GM12872 (cell line): Measurements from ENCODE around the gene CNPY1.

Experiments used
- CTCF ChIP-seq: IDR thresholded peaks from 3 replicates; pipeline ENCODE4 v1.5.1; 2011; ENCODE audit warnings: low read depth, mild to moderate bottlenecking, low read length, moderate library complexity; ENCODE audit not compliant: insufficient read depth

CNPY1 gene

GRCh38 chr7:155569681-155570080 is 23.3 kb upstream of the CNPY1 start:
- no peak for TF ChIP-seq CTCF

DNA sequence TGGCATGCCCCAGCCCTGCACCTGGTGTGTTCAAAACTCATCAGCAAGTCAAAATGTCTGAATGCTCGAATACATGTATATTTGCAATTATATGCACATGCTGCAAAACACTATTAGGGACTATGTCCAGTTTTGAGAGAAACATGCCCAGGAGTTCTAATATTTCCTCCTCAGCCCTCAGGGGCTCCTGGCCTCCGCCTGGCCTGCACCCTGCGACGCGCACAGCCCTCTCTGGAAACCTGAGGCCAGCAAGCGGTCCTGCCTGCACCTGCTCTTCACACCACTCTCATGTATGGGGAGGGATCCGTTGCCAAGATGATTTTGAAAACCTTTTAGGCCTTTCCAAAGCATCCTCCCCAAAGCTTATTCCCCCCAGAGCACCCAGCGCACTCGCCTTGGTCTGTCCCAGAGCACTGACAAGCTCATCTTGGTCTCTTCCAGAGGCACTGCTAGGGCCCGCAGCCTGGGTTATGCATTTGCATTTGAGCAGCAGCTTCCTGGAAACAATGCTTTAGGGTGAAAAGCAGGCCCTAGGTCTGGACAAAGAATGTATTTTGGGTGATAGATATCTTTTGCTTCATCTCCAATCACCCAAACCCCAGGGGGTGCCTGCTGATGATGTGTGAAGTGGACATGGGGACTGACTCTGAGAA is 22.6 kb upstream of the CNPY1 start:
- no peak for TF ChIP-seq CTCF

DNA sequence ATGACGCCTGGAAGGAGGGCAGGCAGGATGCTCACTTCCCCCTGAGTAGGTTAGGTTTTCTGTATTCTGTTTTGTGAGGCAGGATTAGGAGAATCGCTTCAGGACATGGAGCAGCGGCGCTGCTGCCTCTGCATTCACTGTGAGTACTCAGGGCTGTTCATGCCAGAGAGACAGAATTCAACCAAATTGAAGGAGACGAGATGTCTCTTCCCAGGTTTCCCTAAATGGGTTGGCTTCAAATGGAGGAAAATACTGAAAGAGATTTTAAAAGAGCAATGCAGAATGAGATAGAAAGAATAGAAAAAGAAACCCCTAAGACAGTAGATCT is 21.9 kb upstream of the CNPY1 start:
- TF ChIP-seq CTCF = no peak

DNA sequence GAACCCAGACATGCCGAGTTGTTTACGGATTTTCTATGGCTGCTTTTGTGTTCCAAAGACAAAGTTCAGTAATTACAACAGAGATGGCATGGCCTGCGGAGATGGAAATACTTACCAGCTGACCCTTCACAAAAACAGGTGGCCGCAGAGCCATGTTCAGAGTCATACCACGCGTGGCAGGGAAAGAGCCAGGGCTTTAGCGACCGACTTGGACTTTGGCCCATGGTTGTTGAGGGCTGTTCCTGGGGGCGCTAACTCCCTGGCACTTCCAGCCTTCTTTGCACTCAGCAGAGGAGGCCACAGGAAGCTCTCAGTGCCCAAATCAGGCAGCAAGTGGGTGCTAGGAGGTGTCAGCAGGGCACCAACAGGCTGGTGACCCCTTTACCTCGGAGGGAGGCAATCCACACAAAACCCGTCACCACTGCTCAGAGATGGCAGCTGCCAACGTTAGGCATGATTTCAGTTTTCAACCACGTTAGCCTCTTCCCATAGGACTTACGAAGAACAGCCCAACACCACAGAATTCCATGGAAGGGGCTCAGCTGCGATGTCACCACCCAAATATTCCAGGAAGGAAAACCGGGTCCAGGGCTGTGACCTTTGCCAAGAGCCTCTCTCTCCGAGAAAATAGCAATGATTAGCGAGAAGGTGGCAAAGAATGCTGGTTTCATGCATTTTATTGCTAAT is 21.4 kb upstream of the CNPY1 start:
- no peak for TF ChIP-seq CTCF

DNA sequence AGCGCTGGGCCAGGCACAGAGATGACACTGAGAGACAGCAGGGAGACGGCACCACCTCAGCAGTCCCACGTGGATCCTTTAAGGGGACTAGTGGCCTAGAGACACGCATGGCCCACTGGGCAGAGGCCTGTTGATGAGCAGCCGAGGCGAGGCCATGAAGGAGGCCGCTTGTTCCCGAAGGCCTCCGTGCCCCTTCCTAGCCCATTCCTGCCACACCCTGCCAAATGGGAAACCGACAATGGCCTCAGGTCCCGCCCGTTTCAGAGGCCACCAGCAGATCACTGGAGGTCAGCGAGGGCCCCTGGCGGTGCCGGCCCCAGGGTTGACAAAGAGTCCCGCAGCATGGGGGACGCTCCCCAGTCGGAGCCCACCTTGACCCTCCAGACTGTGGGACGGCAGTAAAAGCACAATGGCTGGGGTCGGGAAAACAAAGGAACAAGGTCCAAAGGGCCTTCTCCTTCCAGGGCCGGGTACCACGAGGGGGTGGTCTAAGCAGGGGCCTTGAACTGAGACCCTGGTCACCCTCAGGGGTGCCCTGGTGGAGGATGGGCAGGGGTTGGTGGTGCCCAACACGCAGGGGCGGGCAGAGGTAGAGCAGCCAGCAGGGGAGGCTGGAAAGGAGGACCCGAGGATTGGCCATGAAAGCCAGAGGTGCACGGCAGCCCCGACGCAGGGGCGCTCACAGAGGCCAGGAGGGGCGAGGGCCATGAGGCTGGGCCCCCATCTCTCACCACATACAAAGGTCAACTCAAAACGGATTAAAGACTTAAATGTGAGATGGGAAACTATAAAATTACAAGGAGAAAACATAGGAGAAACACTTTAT is 19.9 kb upstream of the CNPY1 start:
- TF ChIP-seq CTCF = no peak

DNA sequence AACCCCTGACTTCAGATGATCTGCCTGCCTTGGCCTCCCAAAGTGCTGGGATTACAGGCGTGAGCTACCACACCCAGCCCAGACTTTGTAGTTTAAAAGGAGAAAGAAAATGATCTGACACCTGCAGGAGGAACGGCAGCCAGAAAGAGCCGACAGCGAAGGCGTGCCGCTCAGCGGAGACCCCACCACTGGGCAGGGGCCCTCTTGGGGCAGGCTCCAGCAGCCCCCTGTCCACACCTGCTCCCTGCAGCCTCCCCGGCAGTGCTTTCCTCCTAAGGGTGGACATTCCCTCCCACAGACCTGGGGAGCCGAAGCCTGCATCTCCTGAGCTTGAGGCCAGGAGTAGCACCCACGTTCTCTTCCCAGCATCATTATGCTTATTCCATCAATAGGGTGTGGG is 19.2 kb upstream of the CNPY1 start:
- no peak for TF ChIP-seq CTCF

DNA sequence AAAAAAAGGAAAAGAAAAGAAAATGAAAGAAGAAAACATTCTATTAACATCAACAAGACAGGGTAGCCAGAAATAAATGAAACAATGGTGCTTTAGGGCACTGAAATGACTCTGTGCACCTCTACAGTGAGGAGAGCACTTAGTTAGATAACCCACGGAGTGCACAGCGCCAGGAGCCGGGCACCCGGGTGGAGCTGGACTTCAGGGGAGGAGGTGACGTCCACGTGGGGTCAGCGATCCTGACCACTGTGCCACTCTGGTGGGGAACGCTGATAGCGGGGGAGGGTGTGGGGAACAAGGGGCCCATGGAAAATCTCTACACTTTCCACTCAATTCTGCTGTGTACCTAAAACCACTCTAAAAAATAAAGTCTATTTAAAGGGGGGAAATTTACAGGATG is 15.7 kb upstream of the CNPY1 start:
- TF ChIP-seq CTCF = no peak
